SU-DHL-6 (cell line): ENCODE results near the gene ZNF213.

Experiments used
- H2AFZ ChIP-seq: fragments of 200-600 bp; sonication (generic); 2 replicates; pipeline ENCODE4 v1.6.1; 2014; ENCODE audit warnings: low read depth, mild to moderate bottlenecking, moderate library complexity, mixed read lengths, antibody characterized with exemption, low read length; ENCODE audit not compliant: severe bottlenecking
- H3F3A ChIP-seq: fragments of 200-600 bp; shearing (Covaris generic); 2 replicates; pipeline ENCODE4 v1.6.0; 2016; ENCODE audit warnings: antibody characterized with exemption, mild to moderate bottlenecking; ENCODE audit not compliant: insufficient read depth
- H3K27ac ChIP-seq: fragments of 200-600 bp; sonication (generic); 2 replicates; pipeline ENCODE4 v1.5.1; 2016; ENCODE audit warnings: low read depth, mild to moderate bottlenecking, low read length, moderate library complexity, mixed read lengths
- H3K27me3 ChIP-seq: fragments of 200-600 bp; sonication (generic), shearing (Covaris generic); 2 replicates; pipeline ENCODE4 v1.6.0; 2014; ENCODE audit warnings: mild to moderate bottlenecking, low read length
- H3K36me3 ChIP-seq: fragments of 200-600 bp; sonication (generic); 2 replicates; pipeline ENCODE4 v1.6.1; 2014; ENCODE audit warnings: mild to moderate bottlenecking, low read length, mixed read lengths
- H3K4me2 ChIP-seq: fragments of 300-600, 200-600 bp; shearing (Covaris generic), sonication (generic); 2 replicates; pipeline ENCODE4 v1.6.0; 2014; ENCODE audit warnings: low read length, low read depth, mild to moderate bottlenecking; ENCODE audit not compliant: poor library complexity, severe bottlenecking
- H3K4me3 ChIP-seq: fragments of 200-600 bp; sonication (generic); 2 replicates; pipeline ENCODE4 v1.5.1; 2014; ENCODE audit warnings: antibody characterized with exemption, low read length, mild to moderate bottlenecking, mixed read lengths; ENCODE audit not compliant: insufficient read depth, poor library complexity, severe bottlenecking
- H3K79me2 ChIP-seq: fragments of 200-600 bp; sonication (generic); 2 replicates; pipeline ENCODE4 v1.6.1; 2014; ENCODE audit warnings: mild to moderate bottlenecking, low read length, moderate library complexity; ENCODE audit not compliant: insufficient read depth
- H3K9ac ChIP-seq: fragments of 200-600 bp; sonication (generic); 2 replicates; pipeline ENCODE4 v1.7.0; 2014; ENCODE audit warnings: mild to moderate bottlenecking, low read length
- H3K9me2 ChIP-seq: fragments of 200-600 bp; sonication (generic); replicated peaks from 2 replicates; pipeline ENCODE4 v1.6.1; 2014; ENCODE audit warnings: low read length; ENCODE audit not compliant: insufficient read depth
- H3K9me3 ChIP-seq: fragments of 200-600 bp; sonication (generic); 2 replicates; pipeline ENCODE4 v1.6.1; 2014; ENCODE audit warnings: low read length, mixed read lengths; ENCODE audit not compliant: insufficient read depth
- H4K20me1 ChIP-seq: fragments of 200-600 bp; sonication (generic); 2 replicates; pipeline ENCODE4 v1.6.1; 2014; ENCODE audit warnings: low read depth, mild to moderate bottlenecking, antibody characterized with exemption, low read length, moderate library complexity, mixed read lengths
- CTCF ChIP-seq: fragments of 200-600 bp; sonication (generic); IDR thresholded peaks from one replicate; pipeline ENCODE4 v1.5.1; 2017; ENCODE audit warnings: antibody characterized with exemption, mild to moderate bottlenecking, low read length, moderate library complexity; ENCODE audit not compliant: insufficient read depth, poor library complexity, severe bottlenecking
- EZH2phosphoT487 ChIP-seq: fragments of 200-600 bp; sonication (generic), shearing (Covaris generic); conservative IDR thresholded peaks from 2 replicates; pipeline ENCODE4 v1.6.1; 2018; ENCODE audit warnings: mild to moderate bottlenecking, antibody characterized with exemption, low read length, moderate library complexity, mixed read lengths

Gene ZNF213

GRCh38 chr16:3094289-3095027 is 40.4 kb upstream of the ZNF213 start:
- no peaks in the 10 kb centered on the region for H3K9me3 ChIP-seq
- peaks cover 5% of the 10 kb centered on the region; the same call in 1 of the 2 replicates for H3F3A ChIP-seq
- no peak overlapping the region for H3K9ac ChIP-seq
- no peaks in the 10 kb centered on the region for H3K9me2 ChIP-seq
- H4K20me1 ChIP-seq = no peaks in the 10 kb centered on the region
- H2AFZ ChIP-seq = no peak overlapping the region
- no peaks in the 10 kb centered on the region for H3K36me3 ChIP-seq
- no peak overlapping the region for H3K4me3 ChIP-seq
- no peaks in the 10 kb centered on the region for H3K79me2 ChIP-seq
- no peaks in the 10 kb centered on the region for H3K27me3 ChIP-seq
- TF ChIP-seq CTCF (peak; percentile 75), EZH2phosphoT487 (no peak)
- no peak overlapping the region for H3K27ac ChIP-seq
- H3K4me2 ChIP-seq = no peak overlapping the region

- Histone ChIP-seq H3K4me3 (no peak overlapping the region), H3K79me2 (no peaks in the 10 kb centered on the region), H3K27me3 (no peaks in the 10 kb centered on the region), H3K27ac (no peak overlapping the region), H4K20me1 (no peaks in the 10 kb centered on the region), H2AFZ (peak overlapping the region; percentile 13), H3K36me3 (no peaks in the 10 kb centered on the region), H3K9me3 (no peaks in the 10 kb centered on the region), H3K9me2 (no peaks in the 10 kb centered on the region), H3K9ac (no peak overlapping the region), H3K4me2 (no peak overlapping the region), H3F3A (peaks cover 5% of the 10 kb centered on the region; the same call in 1 of the 2 replicates)
- TF ChIP-seq CTCF (peak; percentile 25), EZH2phosphoT487 (no peak)
These were observed 39.0 kb upstream of the ZNF213 start for GRCh38 chr16:3095869-3096268.

GRCh38 chr16:3096362-3096761 is 38.5 kb upstream of the ZNF213 start:
- TF ChIP-seq CTCF (no peak), EZH2phosphoT487 (no peak)
- H3K4me3 ChIP-seq = no peak overlapping the region
- no peak overlapping the region for H3K27ac ChIP-seq
- H3K27me3 ChIP-seq = no peaks in the 10 kb centered on the region
- no peaks in the 10 kb centered on the region for H3K79me2 ChIP-seq
- H2AFZ ChIP-seq = no peak overlapping the region
- no peak overlapping the region for H3K4me2 ChIP-seq
- H3K36me3 ChIP-seq = no peaks in the 10 kb centered on the region
- H3F3A ChIP-seq = peaks cover 5% of the 10 kb centered on the region; the same call in 1 of the 2 replicates
- H4K20me1 ChIP-seq = no peaks in the 10 kb centered on the region
- no peaks in the 10 kb centered on the region for H3K9me2 ChIP-seq
- H3K9ac ChIP-seq = no peak overlapping the region
- no peaks in the 10 kb centered on the region for H3K9me3 ChIP-seq
